HUES64 (cell line): Measurements from ENCODE around the gene CCDC7.
"Not testable (repeated sequence)": the region's sequence is repeated elsewhere in the genome, so short reads cannot be mapped to it uniquely, and the experiment has no call there.

Experiments
- H3K27ac ChIP-seq: 2 replicates; pipeline ENCODE4 v1.7.0; 2013; ENCODE audit warnings: low read depth, low read length, inconsistent platforms
- H3K27me3 ChIP-seq: 2 replicates; pipeline ENCODE4 v1.6.1; 2013; ENCODE audit warnings: mild to moderate bottlenecking, low read length; ENCODE audit not compliant: insufficient read depth
- H3K36me3 ChIP-seq: 2 replicates; pipeline ENCODE4 v1.6.1; 2013; ENCODE audit warnings: mild to moderate bottlenecking, low read length; ENCODE audit not compliant: insufficient read depth
- H3K4me1 ChIP-seq: 2 replicates; pipeline ENCODE4 v1.6.1; 2013; ENCODE audit warnings: mild to moderate bottlenecking, low read length, moderate library complexity; ENCODE audit not compliant: insufficient read depth
- H3K4me3 ChIP-seq: 2 replicates; pipeline ENCODE4 v1.5.1; 2013; ENCODE audit warnings: mild to moderate bottlenecking, low read length, moderate library complexity
- H3K9ac ChIP-seq: 2 replicates; pipeline ENCODE4 v1.6.1; 2013; ENCODE audit warnings: mild to moderate bottlenecking, low read depth, low read length
- H3K9me3 ChIP-seq: 2 replicates; pipeline ENCODE4 v1.6.1; 2013; ENCODE audit warnings: low read depth, low read length; ENCODE audit not compliant: insufficient read depth
- WGBS: fragments of 150-250, 120-280 bp; methylation state at CpG from one replicate; pipeline ENCODE4 v1.1.7; 2013; ENCODE audit warnings: missing lambda C conversion rate; 5-methylcytosine and 5-hydroxymethylcytosine counted together

CCDC7 gene

GRCh38 chr10:32699683-32700082, 253.7 kb downstream of the CCDC7 start:
- not testable (repeated sequence) for H3K27me3 ChIP-seq, H3K4me3 ChIP-seq, H3K4me1 ChIP-seq, H3K27ac ChIP-seq, H3K9ac ChIP-seq, H3K36me3 ChIP-seq
- peaks cover 22% of the 10 kb centered on the region for H3K9me3 ChIP-seq
- no CpG with 5 or more reads among the region's 2 CpGs for WGBS

GRCh38 chr10:32713560-32713959, 267.6 kb downstream of the CCDC7 start:
- no peaks in the 10 kb centered on the region for H3K27me3 ChIP-seq
- no peak overlapping the region for H3K9ac ChIP-seq
- no peak overlapping the region for H3K4me3 ChIP-seq
- H3K36me3 ChIP-seq, result no peaks in the 10 kb centered on the region
- H3K9me3 ChIP-seq, result no peaks in the 10 kb centered on the region
- no peak overlapping the region for H3K27ac ChIP-seq
- 64% methylated on average over 1 of the region's 1 CpG for WGBS
- H3K4me1 ChIP-seq, result no peaks in the 10 kb centered on the region

- no peak overlapping the region for H3K27ac ChIP-seq
- no peak overlapping the region for H3K9ac ChIP-seq
- WGBS, result 89% methylated on average over 9 of the region's 9 CpGs
- H3K4me3 ChIP-seq, result no peak overlapping the region
- no peaks in the 10 kb centered on the region for H3K36me3 ChIP-seq
- no peaks in the 10 kb centered on the region for H3K4me1 ChIP-seq
- no peaks in the 10 kb centered on the region for H3K27me3 ChIP-seq
- no peaks in the 10 kb centered on the region for H3K9me3 ChIP-seq
These were observed 285.6 kb downstream of the CCDC7 start for GRCh38 chr10:32731527-32731926.

GRCh38 chr10:32738958-32739357, 293.0 kb downstream of the CCDC7 start:
- no peak overlapping the region for H3K9ac ChIP-seq
- H3K9me3 ChIP-seq, result no peaks in the 10 kb centered on the region
- H3K36me3 ChIP-seq, result no peaks in the 10 kb centered on the region
- H3K4me1 ChIP-seq, result no peaks in the 10 kb centered on the region
- 94% methylated on average over 3 of the region's 3 CpGs for WGBS
- no peak overlapping the region for H3K27ac ChIP-seq
- H3K27me3 ChIP-seq, result no peaks in the 10 kb centered on the region
- no peak overlapping the region for H3K4me3 ChIP-seq

GRCh38 chr10:32744321-32744720, 298.4 kb downstream of the CCDC7 start:
- Histone ChIP-seq H3K27ac (no peak overlapping the region), H3K4me1 (no peaks in the 10 kb centered on the region)

GRCh38 chr10:32746869-32747268, 300.9 kb downstream of the CCDC7 start:
- no peaks in the 10 kb centered on the region for H3K27me3 ChIP-seq
- WGBS, result 94% methylated on average over 3 of the region's 3 CpGs
- H3K4me1 ChIP-seq, result no peaks in the 10 kb centered on the region
- no peaks in the 10 kb centered on the region for H3K36me3 ChIP-seq
- no peak overlapping the region for H3K9ac ChIP-seq
- no peaks in the 10 kb centered on the region for H3K9me3 ChIP-seq
- H3K27ac ChIP-seq, result no peak overlapping the region
- no peak overlapping the region for H3K4me3 ChIP-seq

More at GRCh38 chr10:32744321-32744720, 298.4 kb downstream of the CCDC7 start:
- Histone ChIP-seq H3K9ac (no peak overlapping the region), H3K9me3 (no peaks in the 10 kb centered on the region), H3K4me3 (no peak overlapping the region), H3K36me3 (no peaks in the 10 kb centered on the region), H3K27me3 (no peaks in the 10 kb centered on the region)
- WGBS, result 90% methylated on average over 1 of the region's 1 CpG

- 84% methylated on average over 3 of the region's 4 CpGs for WGBS
- no peak overlapping the region for H3K4me3 ChIP-seq
- peaks cover 17% of the 10 kb centered on the region; the same call in 1 of the 2 replicates for H3K9me3 ChIP-seq
- no peak overlapping the region for H3K27ac ChIP-seq
- no peaks in the 10 kb centered on the region for H3K4me1 ChIP-seq
- H3K9ac ChIP-seq, result no peak overlapping the region
- no peaks in the 10 kb centered on the region for H3K27me3 ChIP-seq
- no peaks in the 10 kb centered on the region for H3K36me3 ChIP-seq
These were observed 305.6 kb downstream of the CCDC7 start for GRCh38 chr10:32751582-32751981.

GRCh38 chr10:32754900-32755299, 309.0 kb downstream of the CCDC7 start:
- H3K36me3 ChIP-seq, H3K9ac ChIP-seq, H3K27me3 ChIP-seq, H3K27ac ChIP-seq, H3K4me3 ChIP-seq, H3K4me1 ChIP-seq: not testable (repeated sequence)
- peaks cover 17% of the 10 kb centered on the region; the same call in 1 of the 2 replicates for H3K9me3 ChIP-seq
- WGBS, result 84% methylated on average over 5 of the region's 5 CpGs

- no peaks in the 10 kb centered on the region for H3K36me3 ChIP-seq
- H3K4me3 ChIP-seq, result no peak overlapping the region
- H3K9me3 ChIP-seq, result peaks cover 28% of the 10 kb centered on the region
- no peaks in the 10 kb centered on the region for H3K4me1 ChIP-seq
- H3K27me3 ChIP-seq, result no peaks in the 10 kb centered on the region
- no peak overlapping the region for H3K27ac ChIP-seq
- H3K9ac ChIP-seq, result no peak overlapping the region
These were observed 325.3 kb downstream of the CCDC7 start for GRCh38 chr10:32771217-32771616.

- WGBS, result no CpG with 5 or more reads among the region's 1 CpG
These were observed 327.2 kb downstream of the CCDC7 start for GRCh38 chr10:32773105-32773504.

GRCh38 chr10:32786968-32787367, 341.0 kb downstream of the CCDC7 start:
- Histone ChIP-seq H3K4me3 (no peak overlapping the region), H3K9me3 (no peaks in the 10 kb centered on the region), H3K27me3 (no peaks in the 10 kb centered on the region), H3K36me3 (no peaks in the 10 kb centered on the region), H3K27ac (no peak overlapping the region), H3K9ac (no peak overlapping the region), H3K4me1 (no peaks in the 10 kb centered on the region)
- WGBS, result 90% methylated on average over 4 of the region's 4 CpGs

More at GRCh38 chr10:32773105-32773504, 327.2 kb downstream of the CCDC7 start:
- Histone ChIP-seq H3K9ac (no peak overlapping the region), H3K9me3 (peaks cover 28% of the 10 kb centered on the region), H3K4me3 (no peak overlapping the region), H3K27ac (no peak overlapping the region), H3K4me1 (no peaks in the 10 kb centered on the region), H3K27me3 (no peaks in the 10 kb centered on the region), H3K36me3 (no peaks in the 10 kb centered on the region)

GRCh38 chr10:32787690-32788284, 341.8 kb downstream of the CCDC7 start:
- 93% methylated on average over 3 of the region's 3 CpGs for WGBS

More at GRCh38 chr10:32787690-32788284, 341.8 kb downstream of the CCDC7 start:
- no peak overlapping the region for H3K27ac ChIP-seq
- H3K27me3 ChIP-seq, result no peaks in the 10 kb centered on the region
- H3K4me3 ChIP-seq, result no peak overlapping the region
- no peaks in the 10 kb centered on the region for H3K36me3 ChIP-seq
- H3K9ac ChIP-seq, result no peak overlapping the region
- no peaks in the 10 kb centered on the region for H3K9me3 ChIP-seq
- no peaks in the 10 kb centered on the region for H3K4me1 ChIP-seq
